HG03565 (cell line): ENCODE measurements around the gene SMCO3.

Experiments used
- ATAC-seq: cut with Tn5 transposase; IDR thresholded peaks from one replicate; pipeline ENCODE4 v1.9.1; 2021; ENCODE audit warnings: mild to moderate bottlenecking, moderate library complexity; ENCODE audit not compliant: unreplicated experiment

Gene SMCO3

GRCh38 chr12:14814014-14814413 lies at the start of gene SMCO3:
TSS of gene SMCO3 (minus strand) at chr12:14814182. CDS start at chr12:14806680, 7,502 bp downstream.
- ATAC-seq = no peak

GRCh38 chr12:14860490-14860889 lies 46.5 kb upstream of the SMCO3 start:
- no peak for ATAC-seq

GRCh38 chr12:14858513-14858912 lies 44.5 kb upstream of the SMCO3 start:
- ATAC-seq = no peak

GRCh38 chr12:14854586-14855183 lies 40.7 kb upstream of the SMCO3 start:
- no peak for ATAC-seq

GRCh38 chr12:14853961-14854360 lies 40.0 kb upstream of the SMCO3 start:
- no peak for ATAC-seq

GRCh38 chr12:14852880-14853279 lies 38.9 kb upstream of the SMCO3 start:
- ATAC-seq = no peak

GRCh38 chr12:14850929-14851663 lies 37.1 kb upstream of the SMCO3 start:
- ATAC-seq = peak; percentile 62

GRCh38 chr12:14849661-14850060 lies 35.7 kb upstream of the SMCO3 start:
- no peak for ATAC-seq

- ATAC-seq = no peak
Measured at GRCh38 chr12:14846876-14847580, 33.0 kb upstream of the SMCO3 start.

- no peak for ATAC-seq
Measured at GRCh38 chr12:14846042-14846587, 32.1 kb upstream of the SMCO3 start.

- no peak for ATAC-seq
Measured at GRCh38 chr12:14845350-14845750, 31.4 kb upstream of the SMCO3 start.

GRCh38 chr12:14844401-14844800 lies 30.4 kb upstream of the SMCO3 start:
- no peak for ATAC-seq

- ATAC-seq = no peak
Measured at GRCh38 chr12:14843425-14843887, 29.5 kb upstream of the SMCO3 start, which contains the start of gene ART4. TSS of gene ART4 (minus strand) at chr12:14843526. CDS start at chr12:14843113, 413 bp downstream.

- no peak for ATAC-seq
Measured at GRCh38 chr12:14842315-14842714, 28.3 kb upstream of the SMCO3 start.

GRCh38 chr12:14841761-14842160 lies 27.8 kb upstream of the SMCO3 start:
- ATAC-seq = no peak

GRCh38 chr12:14840616-14841015 lies 26.6 kb upstream of the SMCO3 start:
- ATAC-seq = no peak

GRCh38 chr12:14839262-14839661 lies 25.3 kb upstream of the SMCO3 start:
- no peak for ATAC-seq

GRCh38 chr12:14836336-14837210 lies 22.6 kb upstream of the SMCO3 start:
- ATAC-seq = no peak

GRCh38 chr12:14834509-14834908 lies 20.5 kb upstream of the SMCO3 start:
- no peak for ATAC-seq

- ATAC-seq = no peak
Measured at GRCh38 chr12:14833952-14834351, 20.0 kb upstream of the SMCO3 start.
